H1 (cell line): ENCODE results near the gene RAD51B. TPM values are rescaled to one million over a fixed set of nuclear protein-coding genes. Genes with fewer than 3 reads are reported as not detected.

ENCODE experiments used
- CTCF ChIA-PET: fragments of 300-600 bp; sonication (Branson Sonifier 250); formaldehyde crosslinking; loops from one replicate; lab custom pipeline; 2021; ENCODE audit not compliant: partially characterized antibody; lab: Charles Lee
- POLR2A ChIA-PET: fragments of 300-600 bp; sonication (Branson Sonifier 250); formaldehyde crosslinking; loops from one replicate; lab custom pipeline; 2021; ENCODE audit warnings: inconsistent platforms; ENCODE audit not compliant: partially characterized antibody; lab: Charles Lee
- DNase-seq, 2 experiments: peaks; one replicate each; pipeline versions ENCODE4 v3.0.0 to v3.0.0-alpha.2; 2010 to 2022; ENCODE audit warnings: low spot score in 2 of 2, low read depth in 1 of 2, mixed read lengths in 1 of 2
- FAIRE-seq: peaks from 2 replicates; lab custom pipeline; 2011; peaks lifted over from hg19 to GRCh38; lab: Jason Lieb, UNC
- H2AFZ ChIP-seq: 2 replicates; pipeline ENCODE4 v1.8.1; 2012; ENCODE audit warnings: low read length, inconsistent platforms
- H2AK5ac ChIP-seq: 2 replicates; pipeline ENCODE4 v1.6.1; 2013; ENCODE audit warnings: low read depth, low read length
- H2BK120ac ChIP-seq: replicated peaks from 2 replicates; pipeline ENCODE3; 2013; ENCODE audit warnings: low read depth, low read length, inconsistent platforms
- H2BK12ac ChIP-seq: 2 replicates; pipeline ENCODE4 v1.6.1; 2013; ENCODE audit warnings: low read depth, low read length
- H2BK15ac ChIP-seq: 2 replicates; pipeline ENCODE4 v1.6.1; 2013; ENCODE audit warnings: low read length
- H2BK20ac ChIP-seq: 2 replicates; pipeline ENCODE4 v1.6.1; 2013; ENCODE audit warnings: low read length
- H2BK5ac ChIP-seq: 2 replicates; pipeline ENCODE4 v1.6.1; 2013; ENCODE audit warnings: low read depth, low read length
- H3K14ac ChIP-seq: 2 replicates; pipeline ENCODE4 v1.6.1; 2013; ENCODE audit warnings: inconsistent platforms; ENCODE audit not compliant: insufficient read length
- H3K18ac ChIP-seq: 2 replicates; pipeline ENCODE4 v1.6.1; 2013; ENCODE audit warnings: low read length; ENCODE audit errors: extremely low read depth
- H3K23ac ChIP-seq: 2 replicates; pipeline ENCODE4 v1.6.1; 2013; ENCODE audit warnings: inconsistent platforms; ENCODE audit not compliant: insufficient read length
- H3K23me2 ChIP-seq: 2 replicates; pipeline ENCODE4 v1.6.1; 2013; ENCODE audit warnings: low read depth, low read length
- H3K27ac ChIP-seq: 2 replicates; pipeline ENCODE4 v1.6.1; 2011; ENCODE audit warnings: low read depth, low read length, inconsistent platforms
- H3K27me3 ChIP-seq, 4 experiments: replicated peaks in 1 of 4; 1 replicate in 1 of 4; 2 replicates in 3 of 4; pipeline versions ENCODE4 v1.6.1 to v1.8.1; 2011 to 2013; ENCODE audit warnings: low read length in 3 of 4, mild to moderate bottlenecking in 3 of 4, inconsistent platforms in 2 of 4, mixed read lengths in 2 of 4, moderate library complexity in 1 of 4; ENCODE audit not compliant: control insufficient read depth in 3 of 4, insufficient read depth in 3 of 4; ENCODE audit errors: extremely low read depth in 1 of 4
- H3K36me3 ChIP-seq, 4 experiments: 2 replicates each; pipeline versions ENCODE4 v1.6.1 to v1.8.1; 2011 to 2013; ENCODE audit warnings: mild to moderate bottlenecking in 4 of 4, low read length in 3 of 4, moderate library complexity in 2 of 4, control low read depth in 1 of 4, inconsistent platforms in 1 of 4; ENCODE audit not compliant: insufficient read depth in 4 of 4, control insufficient read depth in 2 of 4
- H3K4ac ChIP-seq: replicated peaks from 2 replicates; pipeline ENCODE3; 2013; ENCODE audit warnings: low read length, low read depth, mixed read lengths, inconsistent platforms; ENCODE audit not compliant: insufficient read length
- H3K4me1 ChIP-seq, 4 experiments: replicated peaks in 1 of 4; 1 replicate in 1 of 4; 2 replicates in 3 of 4; pipeline versions ENCODE4 v1.6.1 to v1.8.1; 2011 to 2013; ENCODE audit warnings: low read length in 3 of 4, inconsistent platforms in 2 of 4, mixed read lengths in 1 of 4; ENCODE audit not compliant: insufficient read depth in 4 of 4, control insufficient read depth in 3 of 4
- H3K4me2 ChIP-seq, 2 experiments: 2 replicates each; pipeline versions ENCODE4 v1.6.1 to v1.8.1; 2011 to 2013; ENCODE audit warnings: low read depth in 2 of 2, low read length in 2 of 2, control low read depth in 1 of 2, inconsistent platforms in 1 of 2, mild to moderate bottlenecking in 1 of 2; ENCODE audit not compliant: insufficient read depth in 1 of 2
- H3K4me3 ChIP-seq, 4 experiments: fragments of 200-600, 300-600 bp in 1 of 4; sonication (generic), shearing (Covaris generic), sonication (Bioruptor Twin) in 1 of 4; 2 replicates each; pipeline versions ENCODE4 v1.5.1 to v1.8.1; 2011 to 2016; ENCODE audit warnings: low read length in 4 of 4, low read depth in 3 of 4, control low read depth in 2 of 4, inconsistent platforms in 2 of 4, mild to moderate bottlenecking in 2 of 4, mixed read lengths in 1 of 4, moderate library complexity in 1 of 4; ENCODE audit not compliant: insufficient read depth in 2 of 4; ENCODE audit errors: extremely low read depth in 1 of 4
- H3K56ac ChIP-seq: replicated peaks from 2 replicates; pipeline ENCODE3; 2013; ENCODE audit warnings: low read depth, mild to moderate bottlenecking, mixed read lengths, low read length, inconsistent platforms; ENCODE audit not compliant: insufficient read length
- H3K79me1 ChIP-seq: 2 replicates; pipeline ENCODE4 v1.6.1; 2013; ENCODE audit warnings: low read depth, low read length, control low read depth
- H3K79me2 ChIP-seq, 2 experiments: 2 replicates each; pipeline versions ENCODE4 v1.6.1 to v1.8.1; 2012 to 2013; ENCODE audit warnings: low read length in 2 of 2, mild to moderate bottlenecking in 2 of 2, inconsistent platforms in 1 of 2; ENCODE audit not compliant: insufficient read depth in 2 of 2, control insufficient read depth in 1 of 2
- H3K9ac ChIP-seq, 4 experiments: replicated peaks in 1 of 4; 1 replicate in 1 of 4; 2 replicates in 3 of 4; pipeline versions ENCODE4 v1.6.1 to v1.8.1; 2011 to 2013; ENCODE audit warnings: low read depth in 3 of 4, low read length in 3 of 4, control low read depth in 2 of 4, mild to moderate bottlenecking in 2 of 4, moderate library complexity in 2 of 4, inconsistent platforms in 1 of 4; ENCODE audit errors: extremely low read depth in 1 of 4
- H3K9me3 ChIP-seq, 2 experiments: 2 replicates each; pipeline versions ENCODE4 v1.6.1 to v1.8.1; 2012 to 2013; ENCODE audit warnings: mild to moderate bottlenecking in 2 of 2, moderate library complexity in 2 of 2, control low read depth in 1 of 2, inconsistent platforms in 1 of 2, low read depth in 1 of 2, low read length in 1 of 2, mixed read lengths in 1 of 2; ENCODE audit not compliant: insufficient read depth in 2 of 2
- H4K20me1 ChIP-seq, 2 experiments: replicated peaks in 1 of 2; 2 replicates each; pipeline versions ENCODE3 to v1.8.1; 2011 to 2013; ENCODE audit warnings: inconsistent platforms in 2 of 2, low read length in 2 of 2, mild to moderate bottlenecking in 1 of 2; ENCODE audit not compliant: insufficient read depth in 2 of 2, control insufficient read depth in 1 of 2
- H4K5ac ChIP-seq: 2 replicates; pipeline ENCODE4 v1.6.1; 2013; ENCODE audit warnings: low read length, low read depth, mixed read lengths, inconsistent platforms; ENCODE audit not compliant: insufficient read length
- H4K8ac ChIP-seq: 2 replicates; pipeline ENCODE4 v1.8.0; 2013; ENCODE audit warnings: mild to moderate bottlenecking, moderate library complexity, low read length, inconsistent platforms; ENCODE audit not compliant: insufficient read depth; ENCODE audit errors: extremely low read depth
- H4K91ac ChIP-seq: replicated peaks from 2 replicates; pipeline ENCODE3; 2013; ENCODE audit warnings: low read length, mixed read lengths, inconsistent platforms; ENCODE audit not compliant: insufficient read length
- ASH2L ChIP-seq: fragments of 200-600, 300-600 bp; sonication (generic); IDR thresholded peaks from one replicate; pipeline ENCODE4 v1.7.1; 2017; ENCODE audit warnings: low read length
- GTF2F1 ChIP-seq: IDR thresholded peaks from 2 replicates; pipeline ENCODE4 v1.6.1; 2012; ENCODE audit warnings: low read depth, low read length, improper control_type of control experiment, borderline replicate concordance
- TBP ChIP-seq: IDR thresholded peaks from 2 replicates; pipeline ENCODE4 v1.6.1; 2011; ENCODE audit warnings: low read depth, low read length, improper control_type of control experiment
- YY1 ChIP-seq: IDR thresholded peaks from 2 replicates; pipeline ENCODE4 v1.6.1; 2011; ENCODE audit warnings: low read depth, mild to moderate bottlenecking, low read length
- WGBS, 2 experiments: shearing (Covaris generic) in 1 of 2; methylation state at CpG; one replicate each; pipeline versions ENCODE4 v1.1.6 to v1.1.7; 2013 to 2015; ENCODE audit warnings: low lambda C conversion rate in 2 of 2, mixed read lengths in 2 of 2, inconsistent platforms in 1 of 2, low coverage in 1 of 2, missing lambda C conversion rate in 1 of 2; ENCODE audit not compliant: insufficient replicate concordance in 2 of 2, insufficient coverage in 1 of 2, insufficient read length in 1 of 2; ENCODE audit errors: extremely low coverage in 1 of 2, missing lambda C conversion rate in 1 of 2; 5-methylcytosine and 5-hydroxymethylcytosine counted together
- polyA plus RNA-seq, 7 experiments: library from polyadenylated mRNA; depleted of rRNA in 3 of 7; stranded (reverse) in 5 of 7; unstranded in 2 of 7; fragments of >200 nt in 5 of 7; fragments of 200-250 nt in 2 of 7; gene quantifications; 1 replicate in 5 of 7; 2 replicates in 1 of 7; 4 replicates in 1 of 7; pipeline versions ENCODE4 v1.2.1 to v1.2.3, GENCODE V29; 2011 to 2013; ENCODE audit warnings: missing spikeins in 2 of 7, mixed read lengths in 2 of 7
- total RNA-seq: library from RNA; stranded (reverse); fragmentation: NEBNext Ultra II Directional; extraction: Animal tissue kit (Norgen Biotek cat#: 25700); gene quantifications from 2 replicates; pipeline ENCODE4 v1.2.1, GENCODE V29; 2021
- TF ChIP-seq, protein P1 (sequence below): IDR thresholded peaks from 2 replicates; pipeline ENCODE4 v1.6.1; 2012; ENCODE audit warnings: inconsistent platforms
- TF ChIP-seq, protein P2 (sequence below): IDR thresholded peaks from 2 replicates; pipeline ENCODE4 v1.6.1; 2011; ENCODE audit warnings: low read depth, mild to moderate bottlenecking, low read length; ENCODE audit not compliant: insufficient read depth

Gene RAD51B
- total and polyA plus RNA-seq, 2 of the 8 experiments (the other 6 are each of a cell fraction or from before 2014, with no cell fraction given) = 3.9 to 14.9 TPM

DNA sequence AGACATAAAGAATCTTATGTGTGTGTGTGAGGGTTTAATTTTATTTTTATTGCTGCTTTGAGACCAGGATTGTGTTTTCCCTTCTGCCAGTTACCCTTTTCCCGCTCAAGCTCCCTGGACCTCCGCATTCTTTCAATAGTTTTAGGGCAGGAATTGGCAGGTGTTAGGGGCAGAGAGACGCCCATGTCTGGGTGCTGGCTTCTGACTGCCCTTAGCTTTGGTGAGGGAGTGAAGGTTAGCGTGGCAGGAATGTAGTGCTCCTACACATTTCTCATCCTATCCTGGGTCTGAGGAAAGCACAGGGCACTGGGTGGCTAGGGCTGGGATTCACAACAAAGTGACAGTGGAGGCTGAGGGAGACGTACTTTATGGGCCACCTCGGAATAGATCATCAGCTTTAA is 545.2 kb downstream of the RAD51B start:
- Histone ChIP-seq H3K56ac (no peak overlapping the region), H3K9me3 (no peaks in the 10 kb centered on the region), H2BK5ac (no peak overlapping the region), H3K79me1 (no peaks in the 10 kb centered on the region), H4K20me1 (no peaks in the 10 kb centered on the region), H2BK20ac (no peak overlapping the region), H3K9ac (no peak overlapping the region), H4K8ac (no peak overlapping the region), H2AFZ (no peak overlapping the region), H2AK5ac (no peak overlapping the region), H3K27ac (no peak overlapping the region), H4K91ac (no peak overlapping the region), H3K4ac (peak overlapping the region; percentile 30), H3K27me3 (no peaks in the 10 kb centered on the region; a peak in 2 of 7 replicates), H3K23me2 (peaks cover 8% of the 10 kb centered on the region), H3K4me1 (peaks cover 6 to 16% (median 9%) of the 10 kb centered on the region in 4 experiments; a peak in 6 of 7 replicates), H3K4me3 (peak overlapping the region in 1 of 4 experiments; percentile 62; a peak in 1 of 8 replicates), H3K36me3 (no peaks in the 10 kb centered on the region), H3K18ac (peak overlapping the region; percentile 34; the same call in 1 of the 2 replicates), H2BK12ac (peak overlapping the region; percentile 2; the same call in 1 of the 2 replicates), H3K14ac (no peak overlapping the region), H2BK15ac (no peak overlapping the region), H3K4me2 (peak overlapping the region; percentile 98), H4K5ac (no peak overlapping the region), H3K79me2 (no peaks in the 10 kb centered on the region), H3K23ac (no peak overlapping the region), H2BK120ac (no peak overlapping the region)
- ChIA-PET CTCF (interaction anchor here (0.7 to 1.5 kb wide), 3 partner anchors 85 to 420 kb away, joined by 3 read pairs; no protein-coding TSS in a partner anchor), POLR2A (interaction anchor here (1.3 kb wide), 1 partner anchor 10 kb away, joined by 3 read pairs; no protein-coding TSS in a partner anchor)
- no peak for TF ChIP-seq YY1
- TF ChIP-seq ASH2L = no peak
- TF ChIP-seq, protein P1, sequence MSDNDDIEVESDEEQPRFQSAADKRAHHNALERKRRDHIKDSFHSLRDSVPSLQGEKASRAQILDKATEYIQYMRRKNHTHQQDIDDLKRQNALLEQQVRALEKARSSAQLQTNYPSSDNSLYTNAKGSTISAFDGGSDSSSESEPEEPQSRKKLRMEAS = no peak
- no peak for TF ChIP-seq TBP
- no peak for TF ChIP-seq GTF2F1
- TF ChIP-seq, protein P2, sequence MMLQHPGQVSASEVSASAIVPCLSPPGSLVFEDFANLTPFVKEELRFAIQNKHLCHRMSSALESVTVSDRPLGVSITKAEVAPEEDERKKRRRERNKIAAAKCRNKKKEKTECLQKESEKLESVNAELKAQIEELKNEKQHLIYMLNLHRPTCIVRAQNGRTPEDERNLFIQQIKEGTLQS = no peak
- WGBS, 2 experiments = 69% methylated on average over 6 of the region's 6 CpGs; no CpG with 5 or more reads in 1 of the 2 experiments
- DNase-seq (no peak), FAIRE-seq (no peak)
